ENCODE data around the gene FBXO34.

DNA sequence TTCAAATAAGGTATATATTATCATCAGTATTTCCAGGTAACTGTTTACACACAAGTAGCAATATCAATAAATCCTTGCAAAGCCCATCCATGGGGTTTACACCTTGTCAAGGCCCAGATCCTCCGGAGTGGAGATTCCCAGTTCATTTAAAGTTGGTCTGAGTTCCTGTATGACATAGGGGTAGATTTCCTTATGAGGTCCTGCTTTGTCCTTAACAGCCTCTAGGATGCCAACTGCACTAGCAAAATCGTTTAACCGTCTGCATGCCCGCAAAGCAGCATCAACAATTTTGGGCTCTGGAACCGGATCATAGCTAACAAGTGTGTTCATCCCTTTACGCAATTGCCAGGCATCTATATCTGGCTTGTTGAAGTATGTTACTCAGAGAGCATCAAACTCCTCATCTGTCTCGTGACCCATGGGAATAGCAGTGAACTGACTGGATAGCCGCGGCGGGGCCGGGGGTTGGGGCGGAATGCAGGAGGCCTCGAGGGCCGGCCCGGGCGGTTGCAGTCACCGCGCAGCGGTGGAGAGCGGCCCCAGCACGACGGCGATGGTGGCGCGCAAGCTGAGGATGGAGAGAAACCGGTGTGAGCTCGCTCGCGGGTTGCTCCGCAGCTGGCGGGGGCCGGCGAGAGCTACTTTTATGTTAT lies 30.6 kb upstream of the FBXO34 start:
- TF ChIP-seq, protein P1, sequence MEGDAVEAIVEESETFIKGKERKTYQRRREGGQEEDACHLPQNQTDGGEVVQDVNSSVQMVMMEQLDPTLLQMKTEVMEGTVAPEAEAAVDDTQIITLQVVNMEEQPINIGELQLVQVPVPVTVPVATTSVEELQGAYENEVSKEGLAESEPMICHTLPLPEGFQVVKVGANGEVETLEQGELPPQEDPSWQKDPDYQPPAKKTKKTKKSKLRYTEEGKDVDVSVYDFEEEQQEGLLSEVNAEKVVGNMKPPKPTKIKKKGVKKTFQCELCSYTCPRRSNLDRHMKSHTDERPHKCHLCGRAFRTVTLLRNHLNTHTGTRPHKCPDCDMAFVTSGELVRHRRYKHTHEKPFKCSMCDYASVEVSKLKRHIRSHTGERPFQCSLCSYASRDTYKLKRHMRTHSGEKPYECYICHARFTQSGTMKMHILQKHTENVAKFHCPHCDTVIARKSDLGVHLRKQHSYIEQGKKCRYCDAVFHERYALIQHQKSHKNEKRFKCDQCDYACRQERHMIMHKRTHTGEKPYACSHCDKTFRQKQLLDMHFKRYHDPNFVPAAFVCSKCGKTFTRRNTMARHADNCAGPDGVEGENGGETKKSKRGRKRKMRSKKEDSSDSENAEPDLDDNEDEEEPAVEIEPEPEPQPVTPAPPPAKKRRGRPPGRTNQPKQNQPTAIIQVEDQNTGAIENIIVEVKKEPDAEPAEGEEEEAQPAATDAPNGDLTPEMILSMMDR (IDR thresholded peaks at IDR 0.05): no peak
- TF ChIP-seq, protein P2, sequence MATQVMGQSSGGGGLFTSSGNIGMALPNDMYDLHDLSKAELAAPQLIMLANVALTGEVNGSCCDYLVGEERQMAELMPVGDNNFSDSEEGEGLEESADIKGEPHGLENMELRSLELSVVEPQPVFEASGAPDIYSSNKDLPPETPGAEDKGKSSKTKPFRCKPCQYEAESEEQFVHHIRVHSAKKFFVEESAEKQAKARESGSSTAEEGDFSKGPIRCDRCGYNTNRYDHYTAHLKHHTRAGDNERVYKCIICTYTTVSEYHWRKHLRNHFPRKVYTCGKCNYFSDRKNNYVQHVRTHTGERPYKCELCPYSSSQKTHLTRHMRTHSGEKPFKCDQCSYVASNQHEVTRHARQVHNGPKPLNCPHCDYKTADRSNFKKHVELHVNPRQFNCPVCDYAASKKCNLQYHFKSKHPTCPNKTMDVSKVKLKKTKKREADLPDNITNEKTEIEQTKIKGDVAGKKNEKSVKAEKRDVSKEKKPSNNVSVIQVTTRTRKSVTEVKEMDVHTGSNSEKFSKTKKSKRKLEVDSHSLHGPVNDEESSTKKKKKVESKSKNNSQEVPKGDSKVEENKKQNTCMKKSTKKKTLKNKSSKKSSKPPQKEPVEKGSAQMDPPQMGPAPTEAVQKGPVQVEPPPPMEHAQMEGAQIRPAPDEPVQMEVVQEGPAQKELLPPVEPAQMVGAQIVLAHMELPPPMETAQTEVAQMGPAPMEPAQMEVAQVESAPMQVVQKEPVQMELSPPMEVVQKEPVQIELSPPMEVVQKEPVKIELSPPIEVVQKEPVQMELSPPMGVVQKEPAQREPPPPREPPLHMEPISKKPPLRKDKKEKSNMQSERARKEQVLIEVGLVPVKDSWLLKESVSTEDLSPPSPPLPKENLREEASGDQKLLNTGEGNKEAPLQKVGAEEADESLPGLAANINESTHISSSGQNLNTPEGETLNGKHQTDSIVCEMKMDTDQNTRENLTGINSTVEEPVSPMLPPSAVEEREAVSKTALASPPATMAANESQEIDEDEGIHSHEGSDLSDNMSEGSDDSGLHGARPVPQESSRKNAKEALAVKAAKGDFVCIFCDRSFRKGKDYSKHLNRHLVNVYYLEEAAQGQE (IDR thresholded peaks at IDR 0.05; ENCODE audit: insufficient read depth in 1 of 2, low read depth in 2 of 2, low read length in 1 of 2): no peak

Measured in Panc1 (cell line).